Fibroblast of lung (primary cell): ENCODE results near the gene SPDYE6. TPM values are rescaled to one million over a fixed set of nuclear protein-coding genes. Genes with fewer than 3 reads are reported as not detected.
"Not testable (repeated sequence)": the region's sequence is repeated elsewhere in the genome, so short reads cannot be mapped to it uniquely, and the experiment has no call there.

Experiments used
- DNase-seq, 2 donors: peaks; one replicate each; pipeline versions ENCODE4 v3.0.0 to v3.0.0-alpha.2; 2010; ENCODE audit warnings: low read depth in 2 of 2
- H2AFZ ChIP-seq: 2 replicates; pipeline ENCODE4 v1.5.1; 2012; ENCODE audit warnings: low read length, control low read depth, inconsistent platforms
- H3K27ac ChIP-seq: 2 replicates; pipeline ENCODE4 v1.5.1; 2011; ENCODE audit warnings: low read length, control low read depth; ENCODE audit not compliant: insufficient read depth
- H3K27me3 ChIP-seq: 2 replicates; pipeline ENCODE4 v1.5.1; 2011; ENCODE audit warnings: mild to moderate bottlenecking, low read length; ENCODE audit not compliant: control insufficient read depth, insufficient read depth
- H3K36me3 ChIP-seq: 2 replicates; pipeline ENCODE4 v1.5.1; 2011; ENCODE audit warnings: low read length; ENCODE audit not compliant: control insufficient read depth, insufficient read depth
- H3K4me1 ChIP-seq: 2 replicates; pipeline ENCODE4 v1.5.1; 2011; ENCODE audit warnings: low read length; ENCODE audit not compliant: control insufficient read depth, insufficient read depth; ENCODE audit errors: extremely low read depth
- H3K4me2 ChIP-seq: 2 replicates; pipeline ENCODE4 v1.5.1; 2011; ENCODE audit warnings: low read length, control low read depth; ENCODE audit not compliant: insufficient read depth; ENCODE audit errors: extremely low read depth
- H3K4me3 ChIP-seq, 4 experiments: fragments of 200-600 bp in 1 of 4; sonication (generic) in 1 of 4; replicated peaks in 1 of 4; 2 replicates each; pipeline ENCODE4 v1.5.1; 2011 to 2016; ENCODE audit warnings: low read length in 4 of 4, low read depth in 3 of 4, mild to moderate bottlenecking in 3 of 4, control low read depth in 2 of 4, inconsistent platforms in 1 of 4, mixed read lengths in 1 of 4; ENCODE audit not compliant: insufficient read depth in 1 of 4; ENCODE audit errors: control extremely low read depth in 1 of 4
- H3K79me2 ChIP-seq: 2 replicates; pipeline ENCODE4 v1.5.1; 2012; ENCODE audit warnings: mild to moderate bottlenecking, low read length, inconsistent platforms; ENCODE audit not compliant: control insufficient read depth, insufficient read depth
- H3K9ac ChIP-seq: 2 replicates; pipeline ENCODE4 v1.5.1; 2011; ENCODE audit warnings: mild to moderate bottlenecking, low read length, control low read depth; ENCODE audit not compliant: insufficient read depth
- H3K9me3 ChIP-seq: 2 replicates; pipeline ENCODE4 v1.5.1; 2012; ENCODE audit warnings: low read depth, low read length; ENCODE audit not compliant: control insufficient read depth, insufficient read depth
- H4K20me1 ChIP-seq: 2 replicates; pipeline ENCODE4 v1.5.1; 2011; ENCODE audit warnings: low read length; ENCODE audit not compliant: control insufficient read depth, insufficient read depth; ENCODE audit errors: extremely low read depth
- EZH2 ChIP-seq: IDR thresholded peaks from 2 replicates; pipeline ENCODE4 v1.5.1; 2012; ENCODE audit warnings: low read length, control low read depth, mild to moderate bottlenecking; ENCODE audit errors: missing control alignments
- polyA minus RNA-seq: library from RNA; depleted of rRNA, polyadenylated mRNA; stranded (reverse); fragments of >200 nt; gene quantifications from 2 replicates; pipeline ENCODE4 v1.2.3, GENCODE V29; 2011; ENCODE audit warnings: low replicate concordance
- polyA plus RNA-seq, 2 donors: library from polyadenylated mRNA; depleted of rRNA in 1 of 2; stranded (reverse) in 1 of 2; unstranded in 1 of 2; fragments of >200 nt; gene quantifications; 2 replicates each; pipeline ENCODE4 v1.2.1, GENCODE V29; 2011 to 2012; ENCODE audit warnings: missing spikeins in 1 of 2
- total RNA-seq: library from RNA; depleted of rRNA; stranded (reverse); fragments of >200 nt; gene quantifications from 2 replicates; pipeline ENCODE4 v1.2.1, GENCODE V29; 2014
- TF ChIP-seq, protein P1 (sequence below), 2 donors: IDR thresholded peaks in 1 of 2; conservative IDR thresholded peaks in 1 of 2; 1 replicate in 1 of 2; 2 replicates in 1 of 2; pipeline ENCODE4 v1.5.1; 2011 to 2012; ENCODE audit warnings: low read length in 2 of 2, control low read depth in 1 of 2, inconsistent platforms in 1 of 2, low read depth in 1 of 2, mild to moderate bottlenecking in 1 of 2

SPDYE6 gene, protein sequence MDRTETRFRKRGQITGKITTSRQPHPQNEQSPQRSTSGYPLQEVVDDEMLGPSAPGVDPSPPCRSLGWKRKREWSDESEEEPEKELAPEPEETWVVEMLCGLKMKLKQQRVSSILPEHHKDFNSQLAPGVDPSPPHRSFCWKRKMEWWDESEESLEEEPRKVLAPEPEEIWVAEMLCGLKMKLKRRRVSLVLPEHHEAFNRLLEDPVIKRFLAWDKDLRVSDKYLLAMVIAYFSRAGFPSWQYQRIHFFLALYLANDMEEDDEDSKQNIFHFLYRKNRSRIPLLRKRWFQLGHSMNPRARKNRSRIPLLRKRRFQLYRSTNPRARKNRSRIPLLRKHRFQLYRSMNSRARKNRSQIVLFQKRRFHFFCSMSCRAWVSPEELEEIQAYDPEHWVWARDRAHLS
- total RNA-seq (not detected in 2 replicates), polyA plus RNA-seq (not detected in 2 replicates), polyA minus RNA-seq (not detected in 2 replicates)
- polyA plus RNA-seq (2012) = 0.55 and 0.68 TPM in 2 replicates

DNA sequence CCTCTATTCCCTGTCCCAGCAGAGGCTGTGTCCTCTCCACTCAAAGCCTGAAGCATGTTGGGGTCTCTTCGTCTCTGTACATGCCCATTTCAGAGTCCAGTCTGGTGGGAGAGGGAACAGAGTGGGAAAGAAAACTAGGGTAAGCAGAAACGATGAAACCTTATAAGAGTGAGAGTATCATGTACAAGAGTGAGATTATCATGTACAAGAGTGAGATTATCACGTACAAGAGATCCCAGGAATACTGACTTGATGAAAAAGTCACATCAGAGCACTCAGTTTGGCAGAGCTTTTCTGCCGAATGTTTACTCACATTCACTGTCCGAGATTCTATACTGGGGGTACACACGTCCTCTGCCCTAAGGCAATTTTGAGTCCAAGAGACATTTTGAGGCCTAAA is at the start of gene SPDYE6:
SPDYE6 (minus strand) TSS at position 101 of the 400 bp plus-strand sequence. CDS start 421 bp downstream, outside the sequence.
- DNase-seq, H4K20me1 ChIP-seq, H3K4me2 ChIP-seq, H3K79me2 ChIP-seq, H3K9ac ChIP-seq, H3K4me1 ChIP-seq, H3K4me3 ChIP-seq, H3K27me3 ChIP-seq, H3K36me3 ChIP-seq, H3K27ac ChIP-seq, H2AFZ ChIP-seq, H3K9me3 ChIP-seq: not testable (repeated sequence)

DNA sequence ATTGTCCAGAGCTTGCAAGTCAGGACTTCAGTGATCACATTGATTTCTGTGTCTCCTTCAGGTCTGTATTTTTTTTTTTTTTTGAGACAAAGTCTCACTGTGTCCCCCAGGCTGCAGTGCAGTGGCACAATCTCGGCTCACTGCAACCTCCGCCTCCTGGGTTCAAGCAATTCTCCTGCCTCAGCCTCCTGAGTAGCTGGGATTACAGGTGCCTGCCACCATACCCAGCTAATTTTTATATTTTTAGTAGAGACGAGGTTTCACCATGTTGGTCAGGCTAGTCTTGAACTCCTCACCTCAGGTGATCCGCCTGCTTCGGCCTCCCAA is 48.6 kb upstream of the SPDYE6 start:
- H3K36me3 ChIP-seq = peaks cover 17% of the 10 kb centered on the region
- not testable (repeated sequence) for H3K27me3 ChIP-seq, H2AFZ ChIP-seq, H3K4me1 ChIP-seq, H3K4me3 ChIP-seq, H4K20me1 ChIP-seq, H3K27ac ChIP-seq, H3K79me2 ChIP-seq, H3K4me2 ChIP-seq, H3K9me3 ChIP-seq, DNase-seq, H3K9ac ChIP-seq

DNA sequence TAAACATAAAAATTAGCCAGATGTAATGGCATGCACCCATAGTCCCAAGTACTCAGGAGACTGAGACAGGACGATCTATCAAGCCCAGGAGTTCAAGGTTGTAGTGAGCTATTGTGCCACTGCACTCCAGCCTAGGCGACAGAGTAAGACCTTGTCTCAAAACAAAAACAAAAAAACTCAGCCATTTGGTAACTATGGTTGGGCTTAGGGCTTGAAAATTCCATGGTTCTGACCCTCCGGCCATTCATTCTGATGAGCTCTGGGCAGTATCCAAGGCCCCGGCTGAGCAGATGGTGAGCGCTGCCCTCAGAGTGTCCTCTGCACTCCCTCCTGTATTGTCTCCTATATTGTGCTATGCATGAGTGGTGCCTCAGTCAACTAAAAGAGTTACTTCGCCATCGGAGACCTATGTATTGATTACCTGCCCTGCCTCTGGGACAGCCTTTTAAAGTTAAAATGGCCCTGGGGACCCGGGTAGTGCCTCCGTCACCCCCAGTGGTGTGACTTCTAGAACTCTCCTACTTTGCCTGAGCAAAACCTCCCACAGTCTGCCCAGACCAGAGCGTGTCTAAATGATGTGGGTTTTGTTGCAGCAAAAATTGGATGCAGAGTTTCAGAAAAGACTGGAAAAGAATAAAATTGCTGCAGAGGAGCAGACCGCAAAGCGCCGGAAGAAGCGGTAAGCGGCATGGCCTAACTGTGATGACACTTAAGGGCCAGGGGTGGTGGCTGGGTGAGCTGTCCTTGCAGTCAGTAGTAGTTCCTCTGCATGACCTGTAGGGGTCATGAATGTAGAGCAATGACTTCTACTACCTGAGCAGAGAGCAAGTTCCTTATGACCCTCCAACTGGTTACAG is 48.0 kb upstream of the SPDYE6 start:
- peak overlapping the region; percentile 41 for H3K27ac ChIP-seq
- H3K79me2 ChIP-seq = no peaks in the 10 kb centered on the region
- H3K9ac ChIP-seq = no peak overlapping the region
- H4K20me1 ChIP-seq = no peaks in the 10 kb centered on the region
- TF ChIP-seq, protein P1, sequence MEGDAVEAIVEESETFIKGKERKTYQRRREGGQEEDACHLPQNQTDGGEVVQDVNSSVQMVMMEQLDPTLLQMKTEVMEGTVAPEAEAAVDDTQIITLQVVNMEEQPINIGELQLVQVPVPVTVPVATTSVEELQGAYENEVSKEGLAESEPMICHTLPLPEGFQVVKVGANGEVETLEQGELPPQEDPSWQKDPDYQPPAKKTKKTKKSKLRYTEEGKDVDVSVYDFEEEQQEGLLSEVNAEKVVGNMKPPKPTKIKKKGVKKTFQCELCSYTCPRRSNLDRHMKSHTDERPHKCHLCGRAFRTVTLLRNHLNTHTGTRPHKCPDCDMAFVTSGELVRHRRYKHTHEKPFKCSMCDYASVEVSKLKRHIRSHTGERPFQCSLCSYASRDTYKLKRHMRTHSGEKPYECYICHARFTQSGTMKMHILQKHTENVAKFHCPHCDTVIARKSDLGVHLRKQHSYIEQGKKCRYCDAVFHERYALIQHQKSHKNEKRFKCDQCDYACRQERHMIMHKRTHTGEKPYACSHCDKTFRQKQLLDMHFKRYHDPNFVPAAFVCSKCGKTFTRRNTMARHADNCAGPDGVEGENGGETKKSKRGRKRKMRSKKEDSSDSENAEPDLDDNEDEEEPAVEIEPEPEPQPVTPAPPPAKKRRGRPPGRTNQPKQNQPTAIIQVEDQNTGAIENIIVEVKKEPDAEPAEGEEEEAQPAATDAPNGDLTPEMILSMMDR (conservative IDR thresholded peaks at IDR 0.05 in 1 of 2, IDR thresholded peaks at IDR 0.05 in 1 of 2; ENCODE audit: low read depth in 1 of 2, low read length in 2 of 2) = peak; percentile 43 to 67
- no peak for TF ChIP-seq EZH2
- no peak overlapping the region for H3K4me3 ChIP-seq
- H3K4me2 ChIP-seq = no peak overlapping the region
- no peaks in the 10 kb centered on the region for H3K4me1 ChIP-seq
- DNase-seq = peak; percentile 49 to 57
- no peak overlapping the region for H2AFZ ChIP-seq
- peaks cover 20% of the 10 kb centered on the region for H3K36me3 ChIP-seq
- H3K9me3 ChIP-seq = no peaks in the 10 kb centered on the region
- H3K27me3 ChIP-seq = no peaks in the 10 kb centered on the region
